ENCODE results near the gene ERRFI1. TPM values are rescaled to one million over a fixed set of nuclear protein-coding genes. Genes with fewer than 3 reads are reported as not detected.

Gene ERRFI1
- total RNA-seq, 1 donor: 106 TPM

DNA sequence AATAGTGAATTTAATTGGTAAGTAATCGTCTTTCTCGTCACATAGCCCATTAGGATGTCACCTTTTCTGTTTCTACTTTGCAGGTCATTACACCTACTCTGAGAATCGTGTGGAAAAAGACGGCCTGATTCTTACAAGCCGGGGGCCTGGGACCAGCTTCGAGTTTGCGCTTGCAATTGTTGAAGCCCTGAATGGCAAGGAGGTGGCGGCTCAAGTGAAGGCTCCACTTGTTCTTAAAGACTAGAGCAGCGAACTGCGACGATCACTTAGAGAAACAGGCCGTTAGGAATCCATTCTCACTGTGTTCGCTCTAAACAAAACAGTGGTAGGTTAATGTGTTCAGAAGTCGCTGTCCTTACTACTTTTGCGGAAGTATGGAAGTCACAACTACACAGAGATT lies 41.3 kb downstream of the ERRFI1 start:
- DNase-seq (ENCODE audit: low read depth): no peak
- no peak overlapping the region for H3K4me3 ChIP-seq (ENCODE audit: low read depth, low read length)
- no peak for TF ChIP-seq CTCF (IDR thresholded peaks at IDR 0.05; ENCODE audit: insufficient read depth, low read length)

DNA sequence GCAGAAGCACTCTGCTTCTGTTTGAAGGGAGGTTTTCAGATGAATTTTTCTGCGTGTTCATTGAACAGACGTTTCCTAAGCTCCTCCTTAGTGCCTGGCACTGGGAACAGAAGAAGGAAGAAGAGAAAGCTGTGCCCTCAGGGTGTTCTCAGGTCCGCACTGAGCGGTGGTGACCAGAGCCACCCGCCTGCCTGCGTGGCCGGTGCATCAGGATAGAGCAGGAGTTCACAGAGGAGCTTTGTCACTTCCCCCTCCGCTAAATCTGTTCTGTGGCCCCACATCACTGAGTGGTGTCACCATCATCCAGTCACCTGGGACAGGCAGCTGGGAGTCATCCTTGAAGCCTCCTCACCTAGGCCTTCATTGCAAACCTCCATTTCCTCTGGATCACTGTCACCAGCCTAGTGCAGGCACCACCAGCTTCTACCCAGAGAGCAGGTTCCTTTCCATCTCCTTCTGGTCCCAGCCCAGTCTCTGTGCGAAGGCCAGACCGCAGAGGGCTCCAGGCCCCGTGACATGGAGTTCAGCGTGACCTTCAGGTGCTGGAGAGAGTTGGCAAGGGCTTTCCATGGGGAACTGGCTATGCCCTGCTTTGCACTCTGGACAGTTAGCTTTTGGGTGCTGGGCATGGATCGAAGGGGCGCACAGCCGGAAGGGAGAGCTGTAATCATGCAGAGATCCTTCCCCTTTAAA lies 42.9 kb downstream of the ERRFI1 start:
- no peak overlapping the region for H3K4me3 ChIP-seq (ENCODE audit: low read depth, low read length)
- TF ChIP-seq CTCF (IDR thresholded peaks at IDR 0.05; ENCODE audit: insufficient read depth, low read length): no peak
- DNase-seq (ENCODE audit: low read depth): no peak

DNA sequence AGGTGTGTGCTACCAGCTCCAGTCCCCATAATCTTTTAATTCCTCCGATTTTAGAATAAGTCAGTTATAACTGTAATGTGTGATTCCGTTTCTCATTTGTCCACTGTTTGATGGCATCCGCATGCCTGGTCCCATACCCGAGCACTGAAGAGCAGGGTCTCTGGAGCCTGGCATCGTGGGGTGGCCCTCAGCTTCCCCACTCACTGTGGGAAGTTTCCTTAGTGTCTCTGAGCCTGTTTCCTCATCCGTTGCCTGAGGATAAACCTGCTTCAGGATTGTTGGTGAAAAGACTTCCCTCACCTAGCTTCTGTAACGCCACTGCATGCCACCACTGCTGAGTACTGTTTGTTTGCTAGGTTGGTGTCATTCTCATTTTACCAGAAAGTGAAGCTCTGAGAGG lies 45.1 kb downstream of the ERRFI1 start:
- no peak for TF ChIP-seq CTCF (IDR thresholded peaks at IDR 0.05; ENCODE audit: insufficient read depth, low read length)
- H3K4me3 ChIP-seq (ENCODE audit: low read depth, low read length): no peak overlapping the region
- no peak for DNase-seq (ENCODE audit: low read depth)

- peak; percentile 80 for DNase-seq (ENCODE audit: low read depth)
- no peak overlapping the region for H3K4me3 ChIP-seq (ENCODE audit: low read depth, low read length)
- TF ChIP-seq CTCF (IDR thresholded peaks at IDR 0.05; ENCODE audit: insufficient read depth, low read length): peak; percentile 92
Observed at GRCh38 chr1:7975212-7975865, 50.8 kb downstream of the ERRFI1 start.

DNA sequence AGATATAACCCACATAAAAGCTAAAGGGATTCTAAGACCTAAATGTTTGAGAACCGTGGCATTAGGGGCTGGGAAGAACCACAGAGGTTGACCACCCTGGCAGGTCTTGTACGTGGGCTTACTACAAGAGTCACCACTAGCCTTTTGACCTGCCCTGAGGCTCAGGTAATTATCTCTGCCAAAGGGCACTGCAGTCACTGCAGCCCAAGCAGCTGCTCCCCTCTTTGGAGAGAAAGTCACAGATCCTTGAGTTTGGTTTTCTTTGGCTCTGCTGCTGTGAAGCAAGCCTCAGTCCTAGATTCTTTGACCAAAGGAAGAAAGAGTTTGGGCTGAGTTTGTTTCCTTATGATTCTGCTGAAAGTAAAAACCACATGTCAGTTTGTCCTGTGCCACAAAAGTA lies 53.0 kb downstream of the ERRFI1 start:
- H3K4me3 ChIP-seq (ENCODE audit: low read depth, low read length): no peak overlapping the region
- no peak for TF ChIP-seq CTCF (IDR thresholded peaks at IDR 0.05; ENCODE audit: insufficient read depth, low read length)
- DNase-seq (ENCODE audit: low read depth): no peak

- DNase-seq (ENCODE audit: low read depth): no peak
- no peak overlapping the region for H3K4me3 ChIP-seq (ENCODE audit: low read depth, low read length)
- TF ChIP-seq CTCF (IDR thresholded peaks at IDR 0.05; ENCODE audit: insufficient read depth, low read length): no peak
Observed at GRCh38 chr1:7972285-7972684, 53.8 kb downstream of the ERRFI1 start.
